AG04450 (cell line): ENCODE results near the gene DNMT3A. TPM values are rescaled to one million over a fixed set of nuclear protein-coding genes. Genes with fewer than 3 reads are reported as not detected.
A peak's percentile ranks its signal among the peaks of the same experiment; 100 is the strongest.

Experiments
- CTCF ChIA-PET: fragments of 300-600, 350-600 bp; formaldehyde crosslinking; extraction: SDS; loops from one replicate; lab custom pipeline; 2022; ENCODE audit warnings: antibody characterized with exemption, inconsistent platforms; lab: Charles Lee
- POLR2A ChIA-PET: fragments of 350-600 bp; formaldehyde crosslinking; extraction: SDS; loops from one replicate; lab custom pipeline; 2021; ENCODE audit warnings: antibody characterized with exemption, inconsistent platforms; lab: Yijun Ruan, JAX
- DNase-seq: peaks from one replicate; pipeline ENCODE4 v3.0.0-alpha.2; 2011; ENCODE audit warnings: low read depth, low spot score
- H3K27ac ChIP-seq: one replicate; pipeline ENCODE4 v1.5.1; 2012; ENCODE audit warnings: low read depth, low read length, control low read depth
- H3K27me3 ChIP-seq: one replicate; pipeline ENCODE4 v1.6.0; 2012; ENCODE audit warnings: low read length; ENCODE audit not compliant: control insufficient read depth, insufficient read depth
- H3K4me3 ChIP-seq: 2 replicates; pipeline ENCODE4 v1.5.1; 2011; ENCODE audit warnings: mild to moderate bottlenecking, low read depth, low read length, control low read depth
- H3K9me3 ChIP-seq: 2 replicates; pipeline ENCODE4 v1.5.1; 2012; ENCODE audit warnings: low read length; ENCODE audit not compliant: control insufficient read depth, insufficient read depth
- polyA plus RNA-seq: library from polyadenylated mRNA; depleted of rRNA; stranded (reverse); fragments of >200 nt; gene quantifications from 2 replicates; pipeline ENCODE4 v1.2.3, GENCODE V29; 2011
- TF ChIP-seq, protein P1 (sequence below): IDR thresholded peaks from 2 replicates; pipeline ENCODE4 v1.5.1; 2011; ENCODE audit warnings: low read depth, low read length, control low read depth, inconsistent platforms

DNMT3A gene
- polyA plus RNA-seq, 1 experiment = 4.1 TPM

DNA sequence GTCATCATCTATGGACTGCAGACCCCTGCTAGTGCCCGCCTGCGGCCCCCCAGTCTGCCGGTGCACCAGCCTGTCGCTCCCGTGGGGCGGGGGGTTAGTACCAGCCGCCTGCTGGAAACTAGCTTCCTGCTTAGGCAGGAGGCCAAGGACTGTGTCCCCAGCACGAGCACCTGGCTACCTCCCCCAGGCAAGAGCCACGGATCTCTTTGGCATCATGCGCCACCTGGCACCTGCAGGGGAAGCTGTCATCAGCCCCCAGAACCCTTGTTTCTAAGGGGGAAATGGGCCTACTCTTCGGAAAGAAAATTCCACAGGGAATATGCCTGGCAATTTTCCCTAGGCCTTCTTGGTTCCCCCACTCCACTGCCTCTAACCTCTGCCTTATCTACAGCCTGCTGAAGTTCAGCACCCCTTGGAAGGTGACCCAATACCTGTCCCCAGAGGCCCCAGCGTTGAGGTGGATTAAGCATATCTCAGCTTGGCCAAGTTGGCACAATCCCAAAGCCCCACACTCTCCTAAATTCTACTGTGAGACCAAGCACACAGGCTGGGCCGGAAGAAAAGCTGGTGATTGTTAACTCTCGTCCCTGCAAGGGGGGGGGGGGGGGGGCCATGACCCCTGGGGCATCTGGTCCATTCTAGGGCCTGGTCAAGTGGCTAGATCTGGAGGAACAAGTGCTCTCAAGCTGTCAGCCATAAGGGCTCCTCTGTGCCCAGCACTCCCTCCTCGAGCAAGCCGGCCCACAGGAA lies 111.4 kb downstream of the DNMT3A start:
- Histone ChIP-seq H3K9me3 (no peaks in the 10 kb centered on the region), H3K4me3 (no peak overlapping the region), H3K27me3 (no peaks in the 10 kb centered on the region), H3K27ac (no peak overlapping the region)
- ChIA-PET CTCF (interaction anchor here (1.5 to 2.1 kb wide), 3 partner anchors 9 to 434 kb away, joined by 4 to 11 read pairs (median 7); no protein-coding TSS in a partner anchor), POLR2A (interaction anchor here (0.6 kb wide), 2 partner anchors 49 to 68 kb away, joined by 5 to 11 read pairs; no protein-coding TSS in a partner anchor)
- TF ChIP-seq, protein P1, sequence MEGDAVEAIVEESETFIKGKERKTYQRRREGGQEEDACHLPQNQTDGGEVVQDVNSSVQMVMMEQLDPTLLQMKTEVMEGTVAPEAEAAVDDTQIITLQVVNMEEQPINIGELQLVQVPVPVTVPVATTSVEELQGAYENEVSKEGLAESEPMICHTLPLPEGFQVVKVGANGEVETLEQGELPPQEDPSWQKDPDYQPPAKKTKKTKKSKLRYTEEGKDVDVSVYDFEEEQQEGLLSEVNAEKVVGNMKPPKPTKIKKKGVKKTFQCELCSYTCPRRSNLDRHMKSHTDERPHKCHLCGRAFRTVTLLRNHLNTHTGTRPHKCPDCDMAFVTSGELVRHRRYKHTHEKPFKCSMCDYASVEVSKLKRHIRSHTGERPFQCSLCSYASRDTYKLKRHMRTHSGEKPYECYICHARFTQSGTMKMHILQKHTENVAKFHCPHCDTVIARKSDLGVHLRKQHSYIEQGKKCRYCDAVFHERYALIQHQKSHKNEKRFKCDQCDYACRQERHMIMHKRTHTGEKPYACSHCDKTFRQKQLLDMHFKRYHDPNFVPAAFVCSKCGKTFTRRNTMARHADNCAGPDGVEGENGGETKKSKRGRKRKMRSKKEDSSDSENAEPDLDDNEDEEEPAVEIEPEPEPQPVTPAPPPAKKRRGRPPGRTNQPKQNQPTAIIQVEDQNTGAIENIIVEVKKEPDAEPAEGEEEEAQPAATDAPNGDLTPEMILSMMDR = no peak
- no peak for DNase-seq

- H3K27ac ChIP-seq = peak overlapping the region; percentile 68
- POLR2A ChIA-PET = interaction anchor here (0.5 to 0.7 kb wide), 2 partner anchors 14 to 21 kb away, joined by 3 read pairs; no protein-coding TSS in a partner anchor
- TF ChIP-seq, protein P1 = no peak
- DNase-seq = no peak
- no peak overlapping the region for H3K4me3 ChIP-seq
- H3K27me3 ChIP-seq = no peaks in the 10 kb centered on the region
- CTCF ChIA-PET = interaction anchor here (0.5 to 2.7 kb wide), 15 partner anchors 10 to 470 kb away, joined by 3 to 16 read pairs (median 4); no protein-coding TSS in a partner anchor
- H3K9me3 ChIP-seq = no peaks in the 10 kb centered on the region
Observed at GRCh38 chr2:25229279-25230197, 112.2 kb downstream of the DNMT3A start.

- ChIA-PET CTCF (interaction anchor here (0.5 to 2.7 kb wide), 16 partner anchors 8 to 471 kb away, joined by 3 to 16 read pairs (median 3); no protein-coding TSS in a partner anchor), POLR2A (interaction anchor here (0.5 to 0.7 kb wide), 2 partner anchors 14 to 22 kb away, joined by 3 read pairs; no protein-coding TSS in a partner anchor)
- Histone ChIP-seq H3K4me3 (no peak overlapping the region), H3K27ac (peak overlapping the region; percentile 68), H3K9me3 (no peaks in the 10 kb centered on the region), H3K27me3 (no peaks in the 10 kb centered on the region)
- DNase-seq = peak; percentile 41
- TF ChIP-seq, protein P1 = peak; percentile 80
Observed at GRCh38 chr2:25228848-25229278, 112.9 kb downstream of the DNMT3A start.

GRCh38 chr2:25227576-25227975 lies 114.1 kb downstream of the DNMT3A start:
- Histone ChIP-seq H3K4me3 (no peak overlapping the region), H3K9me3 (no peaks in the 10 kb centered on the region), H3K27ac (no peak overlapping the region), H3K27me3 (no peaks in the 10 kb centered on the region)
- DNase-seq = no peak
- TF ChIP-seq, protein P1 = no peak
- ChIA-PET CTCF (interaction anchor here (0.5 to 2.7 kb wide), 5 partner anchors 10 to 252 kb away, joined by 3 to 16 read pairs (median 4); no protein-coding TSS in a partner anchor), POLR2A (no interaction called here)
